ENCODE data around the gene MTREX.

Gene MTREX

DNA sequence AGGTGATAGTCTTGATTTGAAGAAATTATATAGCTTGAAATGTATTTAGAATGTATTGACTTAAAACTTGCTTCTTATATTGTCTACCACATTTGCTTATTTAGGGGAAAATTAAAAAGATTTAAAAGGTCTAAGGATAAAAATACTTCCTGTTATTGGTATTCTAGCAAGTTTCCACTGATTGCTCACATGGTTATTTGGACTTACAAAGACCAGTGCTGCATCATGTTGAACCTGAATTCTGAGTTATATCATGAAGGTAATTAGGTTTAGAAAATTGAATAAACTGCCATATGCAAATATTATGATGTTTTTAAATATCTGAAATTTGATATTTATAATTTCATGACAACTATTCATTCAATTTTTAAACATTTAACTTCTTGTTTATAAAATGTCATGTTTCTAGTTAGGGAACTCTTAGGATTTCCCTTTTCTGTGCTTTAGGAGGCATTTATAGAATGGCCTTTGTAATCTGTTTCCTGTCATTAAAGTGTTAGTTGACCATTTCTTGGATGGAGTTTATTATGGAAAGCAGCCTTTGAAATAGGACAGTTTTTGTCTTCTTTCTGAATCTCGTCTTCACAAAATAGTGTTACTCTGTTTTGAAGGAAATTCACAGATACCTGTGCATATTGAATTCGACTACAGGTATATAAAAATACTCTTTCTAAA lies 85.8 kb downstream of the MTREX start:
- Histone ChIP-seq H3K27ac (ENCODE audit: low read depth, low read length) (no peak overlapping the region), H3F3A (ENCODE audit: control insufficient read depth, insufficient read depth) (no peaks in the 10 kb centered on the region; the same call in 1 of the 2 replicates), H4K20me1 (ENCODE audit: control insufficient read depth, insufficient read depth, low read depth, low read length) (no peaks in the 10 kb centered on the region), H3K9me2 (replicated peaks; ENCODE audit: control insufficient read depth, low read length) (no peaks in the 10 kb centered on the region), H3K4me3 (ENCODE audit: low read length) (no peak overlapping the region), H3K9me3 (ENCODE audit: control insufficient read depth, insufficient read depth, low read length) (no peaks in the 10 kb centered on the region), H3K27me3 (ENCODE audit: control insufficient read depth, low read length) (no peaks in the 10 kb centered on the region), H3K4me1 (ENCODE audit: control insufficient read depth, low read length) (no peaks in the 10 kb centered on the region), H3K4me2 (ENCODE audit: low read length) (no peak overlapping the region), H3K36me3 (ENCODE audit: control insufficient read depth, low read length) (peaks cover 76% of the 10 kb centered on the region), H3K79me2 (ENCODE audit: control insufficient read depth, low read length) (no peaks in the 10 kb centered on the region)
- TF ChIP-seq, protein P1, sequence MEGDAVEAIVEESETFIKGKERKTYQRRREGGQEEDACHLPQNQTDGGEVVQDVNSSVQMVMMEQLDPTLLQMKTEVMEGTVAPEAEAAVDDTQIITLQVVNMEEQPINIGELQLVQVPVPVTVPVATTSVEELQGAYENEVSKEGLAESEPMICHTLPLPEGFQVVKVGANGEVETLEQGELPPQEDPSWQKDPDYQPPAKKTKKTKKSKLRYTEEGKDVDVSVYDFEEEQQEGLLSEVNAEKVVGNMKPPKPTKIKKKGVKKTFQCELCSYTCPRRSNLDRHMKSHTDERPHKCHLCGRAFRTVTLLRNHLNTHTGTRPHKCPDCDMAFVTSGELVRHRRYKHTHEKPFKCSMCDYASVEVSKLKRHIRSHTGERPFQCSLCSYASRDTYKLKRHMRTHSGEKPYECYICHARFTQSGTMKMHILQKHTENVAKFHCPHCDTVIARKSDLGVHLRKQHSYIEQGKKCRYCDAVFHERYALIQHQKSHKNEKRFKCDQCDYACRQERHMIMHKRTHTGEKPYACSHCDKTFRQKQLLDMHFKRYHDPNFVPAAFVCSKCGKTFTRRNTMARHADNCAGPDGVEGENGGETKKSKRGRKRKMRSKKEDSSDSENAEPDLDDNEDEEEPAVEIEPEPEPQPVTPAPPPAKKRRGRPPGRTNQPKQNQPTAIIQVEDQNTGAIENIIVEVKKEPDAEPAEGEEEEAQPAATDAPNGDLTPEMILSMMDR (IDR thresholded peaks at IDR 0.05; ENCODE audit: low read depth, low read length, poor library complexity, severe bottlenecking) = no peak
- no peak for TF ChIP-seq EZH2phosphoT487 (IDR thresholded peaks at IDR 0.05; ENCODE audit: borderline replicate concordance, low read length)

DNA sequence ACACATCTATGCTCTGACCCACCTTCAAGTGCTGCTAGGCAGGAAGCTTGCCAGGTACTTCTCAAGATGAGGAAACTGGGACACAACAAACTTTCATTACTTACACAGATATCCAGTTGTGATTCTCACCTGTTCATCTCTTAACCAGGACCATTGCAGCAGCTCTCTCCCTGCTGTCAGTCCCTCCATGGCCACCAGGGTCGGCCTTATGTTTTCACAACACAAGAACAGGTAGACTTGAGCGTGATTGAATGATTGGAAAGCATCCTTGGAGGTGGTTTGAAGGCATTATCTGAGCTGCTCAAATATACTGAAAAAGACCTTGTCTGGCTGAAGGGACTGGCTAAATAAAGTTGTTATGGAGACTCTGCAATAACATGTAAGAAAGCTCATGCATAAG lies 94.4 kb downstream of the MTREX start:
- no peaks in the 10 kb centered on the region for H3K27me3 ChIP-seq (ENCODE audit: control insufficient read depth, low read length)
- no peak overlapping the region for H3K4me2 ChIP-seq (ENCODE audit: low read length)
- H3K9me2 ChIP-seq (replicated peaks; ENCODE audit: control insufficient read depth, low read length) = no peaks in the 10 kb centered on the region
- H3K36me3 ChIP-seq (ENCODE audit: control insufficient read depth, low read length) = peaks cover 81% of the 10 kb centered on the region
- H3K27ac ChIP-seq (ENCODE audit: low read depth, low read length) = no peak overlapping the region
- H3K4me3 ChIP-seq (ENCODE audit: low read length) = no peak overlapping the region
- H3K9me3 ChIP-seq (ENCODE audit: control insufficient read depth, insufficient read depth, low read length) = no peaks in the 10 kb centered on the region
- no peaks in the 10 kb centered on the region; the same call in 1 of the 2 replicates for H3F3A ChIP-seq (ENCODE audit: control insufficient read depth, insufficient read depth)
- no peaks in the 10 kb centered on the region for H3K4me1 ChIP-seq (ENCODE audit: control insufficient read depth, low read length)
- no peak for TF ChIP-seq EZH2phosphoT487 (IDR thresholded peaks at IDR 0.05; ENCODE audit: borderline replicate concordance, low read length)
- TF ChIP-seq, protein P1 (IDR thresholded peaks at IDR 0.05; ENCODE audit: low read depth, low read length, poor library complexity, severe bottlenecking) = peak; percentile 18
- no peaks in the 10 kb centered on the region for H3K79me2 ChIP-seq (ENCODE audit: control insufficient read depth, low read length)
- H4K20me1 ChIP-seq (ENCODE audit: control insufficient read depth, insufficient read depth, low read depth, low read length) = no peaks in the 10 kb centered on the region

DNA sequence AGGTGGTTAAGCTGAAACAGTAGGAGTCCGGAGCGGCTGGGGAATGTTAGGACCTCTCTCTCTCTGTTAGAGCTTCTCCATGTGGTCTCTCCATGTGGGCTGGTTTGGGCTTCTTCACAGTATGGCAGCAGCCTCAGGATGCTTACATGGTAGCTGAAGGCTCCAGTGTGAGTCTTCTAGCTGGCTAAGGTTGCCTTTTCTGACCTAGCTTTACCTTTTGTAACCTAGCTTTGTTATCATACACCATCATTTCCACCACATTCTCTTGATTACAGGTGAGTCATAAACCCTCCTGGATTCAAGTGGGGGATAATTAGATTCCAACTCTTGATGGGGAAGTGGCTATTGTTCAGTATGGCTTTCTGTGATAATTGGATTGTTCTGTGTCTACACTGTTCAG lies 98.5 kb downstream of the MTREX start:
- Histone ChIP-seq H3K27ac (ENCODE audit: low read depth, low read length) (no peak overlapping the region), H4K20me1 (ENCODE audit: control insufficient read depth, insufficient read depth, low read depth, low read length) (no peaks in the 10 kb centered on the region), H3K4me2 (ENCODE audit: low read length) (no peak overlapping the region), H3K4me3 (ENCODE audit: low read length) (no peak overlapping the region), H3K36me3 (ENCODE audit: control insufficient read depth, low read length) (peaks cover 68% of the 10 kb centered on the region), H3K9me3 (ENCODE audit: control insufficient read depth, insufficient read depth, low read length) (no peaks in the 10 kb centered on the region), H3K27me3 (ENCODE audit: control insufficient read depth, low read length) (no peaks in the 10 kb centered on the region), H3K79me2 (ENCODE audit: control insufficient read depth, low read length) (no peaks in the 10 kb centered on the region), H3F3A (ENCODE audit: control insufficient read depth, insufficient read depth) (no peaks in the 10 kb centered on the region), H3K4me1 (ENCODE audit: control insufficient read depth, low read length) (no peaks in the 10 kb centered on the region), H3K9me2 (replicated peaks; ENCODE audit: control insufficient read depth, low read length) (no peaks in the 10 kb centered on the region)
- TF ChIP-seq, protein P1 (IDR thresholded peaks at IDR 0.05; ENCODE audit: low read depth, low read length, poor library complexity, severe bottlenecking) = no peak
- TF ChIP-seq EZH2phosphoT487 (IDR thresholded peaks at IDR 0.05; ENCODE audit: borderline replicate concordance, low read length) = no peak
